Inflammatory macrophage treated with lipopolysaccharide for 4 hours (primary cell): ENCODE measurements around the gene TCOF1.

Experiments
- DNase-seq: peaks from one replicate; pipeline ENCODE4 v3.0.0-alpha.2; 2020

Gene TCOF1

GRCh38 chr5:150436141-150436680, 78.7 kb downstream of the TCOF1 start:
- peak; percentile 87 for DNase-seq

GRCh38 chr5:150438873-150439546, 81.5 kb downstream of the TCOF1 start:
- peak; percentile 21 for DNase-seq

- DNase-seq: no peak
Measured at GRCh38 chr5:150440948-150441812, 83.7 kb downstream of the TCOF1 start.

- no peak for DNase-seq
Measured at GRCh38 chr5:150441813-150442698, 84.6 kb downstream of the TCOF1 start.

- no peak for DNase-seq
Measured at GRCh38 chr5:150442699-150443080, 85.2 kb downstream of the TCOF1 start.

- DNase-seq: no peak
Measured at GRCh38 chr5:150443242-150444075, 86.0 kb downstream of the TCOF1 start.

GRCh38 chr5:150444770-150445169, 87.3 kb downstream of the TCOF1 start:
- DNase-seq: no peak

GRCh38 chr5:150446088-150446487, 88.6 kb downstream of the TCOF1 start:
- DNase-seq: no peak

GRCh38 chr5:150446583-150446982, 89.1 kb downstream of the TCOF1 start:
- no peak for DNase-seq

GRCh38 chr5:150447188-150447587, 89.7 kb downstream of the TCOF1 start:
- DNase-seq: no peak

GRCh38 chr5:150448334-150448733, 90.8 kb downstream of the TCOF1 start:
- peak; percentile 65 for DNase-seq

- no peak for DNase-seq
Measured at GRCh38 chr5:150448952-150449516, 91.5 kb downstream of the TCOF1 start.
